ENCODE measurements around the gene BZW1. TPM values are rescaled to one million over a fixed set of nuclear protein-coding genes. Genes with fewer than 3 reads are reported as not detected.

BZW1 gene
- total RNA-seq, 1 experiment from 2014 or later, result 322 TPM

DNA sequence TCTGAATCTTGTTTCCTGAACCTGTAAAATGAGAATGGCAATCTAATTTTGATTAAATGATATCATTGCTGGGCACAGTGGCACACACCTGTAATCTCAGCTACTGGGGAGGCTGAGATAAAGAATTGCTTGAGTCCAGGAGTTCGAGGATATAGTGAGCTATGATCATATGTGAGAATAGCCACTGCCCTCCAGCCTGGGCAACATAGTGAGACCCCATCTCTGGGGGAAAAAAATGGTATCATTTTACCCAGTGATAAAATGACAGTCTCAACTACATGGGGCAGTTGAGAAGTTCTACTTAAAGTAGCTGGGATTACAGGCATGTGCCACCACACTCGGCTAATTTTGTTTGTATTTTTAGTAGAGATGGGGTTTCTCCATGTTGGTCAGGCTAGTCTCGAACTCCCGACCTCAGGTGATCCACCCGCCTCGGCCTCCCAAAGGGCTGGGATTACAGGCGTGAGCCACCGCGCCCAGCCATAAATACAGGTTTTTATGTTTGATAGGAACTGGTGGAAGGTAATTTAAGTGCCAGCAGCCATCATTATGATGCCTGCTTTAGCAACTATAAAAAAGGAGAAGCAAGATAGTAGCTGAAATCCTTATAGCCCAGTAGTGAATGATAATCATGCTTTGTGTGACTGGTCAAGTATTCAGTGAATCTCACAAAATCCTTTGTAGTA is 17.0 kb downstream of the BZW1 start:
- BruUV-seq (replicated peaks), result no TSS peak
- Histone ChIP-seq H3K27me3 (replicated peaks; ENCODE audit: control insufficient read depth, insufficient read depth, low read length) (no peaks in the 10 kb centered on the region), H3K9me3 (no peaks in the 10 kb centered on the region), H3K36me3 (ENCODE audit: control insufficient read depth, insufficient read depth, low read length) (no peaks in the 10 kb centered on the region), H3K4me1 (no peaks in the 10 kb centered on the region), H3K4me3 (ENCODE audit: low read depth, low read length) (no peak overlapping the region)
- H3K9me3 Mint-ChIP-seq (ENCODE audit: unreplicated experiment), result no peaks in the 10 kb centered on the region
- ChIA-PET CTCF (interaction anchor here (0.6 kb wide), 1 partner anchor 18 kb away, joined by 3 read pairs; no protein-coding TSS in a partner anchor), POLR2A (no interaction called here)
- no peak overlapping the region for H3K4me3 Mint-ChIP-seq (ENCODE audit: unreplicated experiment)
- TF ChIP-seq, protein P1, sequence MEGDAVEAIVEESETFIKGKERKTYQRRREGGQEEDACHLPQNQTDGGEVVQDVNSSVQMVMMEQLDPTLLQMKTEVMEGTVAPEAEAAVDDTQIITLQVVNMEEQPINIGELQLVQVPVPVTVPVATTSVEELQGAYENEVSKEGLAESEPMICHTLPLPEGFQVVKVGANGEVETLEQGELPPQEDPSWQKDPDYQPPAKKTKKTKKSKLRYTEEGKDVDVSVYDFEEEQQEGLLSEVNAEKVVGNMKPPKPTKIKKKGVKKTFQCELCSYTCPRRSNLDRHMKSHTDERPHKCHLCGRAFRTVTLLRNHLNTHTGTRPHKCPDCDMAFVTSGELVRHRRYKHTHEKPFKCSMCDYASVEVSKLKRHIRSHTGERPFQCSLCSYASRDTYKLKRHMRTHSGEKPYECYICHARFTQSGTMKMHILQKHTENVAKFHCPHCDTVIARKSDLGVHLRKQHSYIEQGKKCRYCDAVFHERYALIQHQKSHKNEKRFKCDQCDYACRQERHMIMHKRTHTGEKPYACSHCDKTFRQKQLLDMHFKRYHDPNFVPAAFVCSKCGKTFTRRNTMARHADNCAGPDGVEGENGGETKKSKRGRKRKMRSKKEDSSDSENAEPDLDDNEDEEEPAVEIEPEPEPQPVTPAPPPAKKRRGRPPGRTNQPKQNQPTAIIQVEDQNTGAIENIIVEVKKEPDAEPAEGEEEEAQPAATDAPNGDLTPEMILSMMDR (IDR thresholded peaks at IDR 0.05; ENCODE audit: insufficient read depth in 1 of 2, low read depth in 1 of 2, low read length in 1 of 2, severe bottlenecking in 1 of 2, unreplicated experiment in 1 of 2), result no peak
- peak overlapping the region; percentile 15 for H3K27ac Mint-ChIP-seq (ENCODE audit: unreplicated experiment)
- H3K4me1 Mint-ChIP-seq (ENCODE audit: low read depth, unreplicated experiment), result no peaks in the 10 kb centered on the region
- no peak for DNase-seq
- peaks cover 46% of the 10 kb centered on the region for H3K36me3 Mint-ChIP-seq (ENCODE audit: insufficient read depth, unreplicated experiment)
- intact Hi-C loops (cut with micrococcal nuclease; ENCODE audit: unreplicated experiment), result no loop called here
- no peaks in the 10 kb centered on the region for H3K27me3 Mint-ChIP-seq (ENCODE audit: insufficient read depth, unreplicated experiment)

DNA sequence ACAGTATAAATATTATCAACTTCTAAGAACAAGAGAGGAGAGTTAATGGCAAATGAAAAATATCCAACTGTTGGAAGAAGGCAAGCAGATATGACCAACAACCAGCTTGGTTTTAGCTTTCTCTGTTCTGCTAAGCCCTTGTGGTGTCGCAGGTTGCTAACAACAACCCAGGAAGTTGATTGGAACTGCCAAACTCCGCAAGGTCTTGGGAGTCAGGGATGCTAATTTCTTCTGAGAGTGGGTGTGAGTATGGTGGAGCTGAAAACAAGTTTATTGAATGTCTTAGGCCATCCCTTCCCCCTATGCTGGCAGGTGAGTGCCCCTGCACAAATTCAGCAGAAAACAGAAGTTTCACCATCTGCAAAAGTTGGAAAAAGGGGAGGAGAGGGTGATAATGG is 17.5 kb downstream of the BZW1 start:
- DNase-seq, result no peak
- Histone ChIP-seq H3K36me3 (ENCODE audit: control insufficient read depth, insufficient read depth, low read length) (no peaks in the 10 kb centered on the region), H3K9me3 (no peaks in the 10 kb centered on the region), H3K4me3 (ENCODE audit: low read depth, low read length) (no peak overlapping the region), H3K4me1 (no peaks in the 10 kb centered on the region), H3K27me3 (replicated peaks; ENCODE audit: control insufficient read depth, insufficient read depth, low read length) (no peaks in the 10 kb centered on the region)
- Mint-ChIP-seq H3K9me3 (ENCODE audit: unreplicated experiment) (no peaks in the 10 kb centered on the region), H3K27me3 (ENCODE audit: insufficient read depth, unreplicated experiment) (no peaks in the 10 kb centered on the region), H3K4me3 (ENCODE audit: unreplicated experiment) (no peak overlapping the region), H3K27ac (ENCODE audit: unreplicated experiment) (peak overlapping the region; percentile 15), H3K4me1 (ENCODE audit: low read depth, unreplicated experiment) (no peaks in the 10 kb centered on the region), H3K36me3 (ENCODE audit: insufficient read depth, unreplicated experiment) (peaks cover 46% of the 10 kb centered on the region)
- intact Hi-C loops (cut with micrococcal nuclease; ENCODE audit: unreplicated experiment), result no loop called here
- ChIA-PET CTCF (no interaction called here), POLR2A (no interaction called here)
- BruUV-seq (replicated peaks), result no TSS peak
- TF ChIP-seq, protein P1 (IDR thresholded peaks at IDR 0.05; ENCODE audit: insufficient read depth in 1 of 2, low read depth in 1 of 2, low read length in 1 of 2, severe bottlenecking in 1 of 2, unreplicated experiment in 1 of 2), result no peak

DNA sequence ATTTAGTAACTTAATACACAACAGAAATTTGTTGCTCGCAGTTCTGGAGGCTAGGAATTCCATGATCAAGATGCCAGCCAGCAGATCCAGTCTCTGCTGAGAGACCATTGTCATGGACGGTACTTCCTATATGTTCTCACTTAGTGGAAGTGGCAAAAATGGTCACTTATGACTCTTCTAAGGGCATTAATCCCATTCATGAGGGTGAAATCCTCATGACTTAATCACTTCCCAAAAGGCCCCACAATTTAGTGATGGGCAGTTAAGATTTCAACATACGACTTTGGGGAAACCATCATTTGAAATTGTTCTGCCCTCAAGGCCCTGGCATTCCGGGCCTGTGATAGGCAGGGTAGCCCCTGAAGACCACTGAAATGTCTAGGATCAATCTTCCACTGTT is 23.0 kb downstream of the BZW1 start:
- Mint-ChIP-seq H3K4me3 (ENCODE audit: unreplicated experiment) (no peak overlapping the region), H3K4me1 (ENCODE audit: low read depth, unreplicated experiment) (no peaks in the 10 kb centered on the region), H3K27me3 (ENCODE audit: insufficient read depth, unreplicated experiment) (no peaks in the 10 kb centered on the region), H3K36me3 (ENCODE audit: insufficient read depth, unreplicated experiment) (peaks cover 3% of the 10 kb centered on the region), H3K9me3 (ENCODE audit: unreplicated experiment) (no peaks in the 10 kb centered on the region), H3K27ac (ENCODE audit: unreplicated experiment) (no peak overlapping the region)
- ChIA-PET CTCF (no interaction called here), POLR2A (no interaction called here)
- Histone ChIP-seq H3K4me3 (ENCODE audit: low read depth, low read length) (no peak overlapping the region), H3K36me3 (ENCODE audit: control insufficient read depth, insufficient read depth, low read length) (no peaks in the 10 kb centered on the region), H3K27me3 (replicated peaks; ENCODE audit: control insufficient read depth, insufficient read depth, low read length) (no peaks in the 10 kb centered on the region), H3K4me1 (no peaks in the 10 kb centered on the region), H3K9me3 (peaks cover 12% of the 10 kb centered on the region)
- intact Hi-C loops (cut with micrococcal nuclease; ENCODE audit: unreplicated experiment), result no loop called here
- TF ChIP-seq, protein P1 (IDR thresholded peaks at IDR 0.05; ENCODE audit: insufficient read depth in 1 of 2, low read depth in 1 of 2, low read length in 1 of 2, severe bottlenecking in 1 of 2, unreplicated experiment in 1 of 2), result no peak
- DNase-seq, result no peak
- BruUV-seq (replicated peaks), result no TSS peak
